Left colon (tissue), 2 donors: Measurements from ENCODE around the gene RUNX1. TPM values are rescaled to one million over a fixed set of nuclear protein-coding genes. Genes with fewer than 3 reads are reported as not detected.

Source experiments
- ATAC-seq: fragments of 200-7000 bp; cut with Tn5 transposase; one replicate; pipeline ENCODE4 v1.9.1; 2020; ENCODE audit warnings: mild to moderate bottlenecking, moderate library complexity
- DNase-seq, 2 donors: peaks; one replicate each; pipeline ENCODE4 v3.0.0-alpha.2; 2020
- intact Hi-C, 2 donors: fragments of 100-400 bp; cut with DNase I in 1 of 2; cut with micrococcal nuclease in 1 of 2; formaldehyde crosslinking; loops; one replicate each; pipeline versions ENCODE4 v1.11.2 to v1.14.0; 2022; cut with DNase I, micrococcal nuclease
- total RNA-seq, 2 donors: library from RNA; stranded (reverse); fragmentation: NEBNext Ultra II Directional; extraction: Animal tissue kit (Norgen Biotek cat#: 25700); gene quantifications; one replicate each; pipeline ENCODE4 v1.2.1, GENCODE V29; 2021
- donor health status: DM: no; HTN: no; CAD: no.
- donor health status: DM: yes; HTN: yes; CAD: no.

RUNX1 gene
- total RNA-seq, 2 donors from 2014 or later = 17.7 to 25.8 TPM

GRCh38 chr21:34942911-34943310, 106.2 kb downstream of the RUNX1 start:
- DNase-seq (no peak), ATAC-seq (no peak)
- intact Hi-C loops = no loop called here

- ATAC-seq (no peak), DNase-seq (no peak)
- intact Hi-C loops = no loop called here
These were observed 107.9 kb downstream of the RUNX1 start for GRCh38 chr21:34941162-34941561.

GRCh38 chr21:34939673-34940331, 109.3 kb downstream of the RUNX1 start:
- ATAC-seq (no peak), DNase-seq (no peak)
- intact Hi-C loops = no loop called here

- no peak for DNase-seq
- no peak for ATAC-seq
- intact Hi-C loops = no loop called here
These were observed 110.9 kb downstream of the RUNX1 start for GRCh38 chr21:34938089-34938764.

- DNase-seq = no peak
- intact Hi-C loops = no loop called here
- ATAC-seq = peak; percentile 42
These were observed 112.1 kb downstream of the RUNX1 start for GRCh38 chr21:34936883-34937563.

GRCh38 chr21:34936371-34936789, 112.7 kb downstream of the RUNX1 start:
- DNase-seq = no peak
- ATAC-seq = peak; percentile 23
- intact Hi-C loops = no loop called here

GRCh38 chr21:34935898-34936297, 113.2 kb downstream of the RUNX1 start:
- intact Hi-C loops = no loop called here
- ATAC-seq = no peak
- no peak for DNase-seq

GRCh38 chr21:34935452-34935851, 113.7 kb downstream of the RUNX1 start:
- DNase-seq (no peak), ATAC-seq (no peak)
- intact Hi-C loops = no loop called here

- ATAC-seq = no peak
- intact Hi-C loops = no loop called here
These were observed 114.8 kb downstream of the RUNX1 start for GRCh38 chr21:34934350-34934749.

GRCh38 chr21:34933609-34934335, 115.3 kb downstream of the RUNX1 start:
- peak; percentile 92 for ATAC-seq
- intact Hi-C loops = no loop called here
- DNase-seq = peak in 1 of 2 donors; percentile 19

More at GRCh38 chr21:34934350-34934749, 114.8 kb downstream of the RUNX1 start:
- DNase-seq = no peak

GRCh38 chr21:34932233-34932632, 116.9 kb downstream of the RUNX1 start:
- intact Hi-C loops = no loop called here
- no peak for DNase-seq
- ATAC-seq = no peak

- ATAC-seq = no peak
- intact Hi-C loops = no loop called here
These were observed 118.1 kb downstream of the RUNX1 start for GRCh38 chr21:34930971-34931370.

GRCh38 chr21:34928637-34929036, 120.5 kb downstream of the RUNX1 start:
- ATAC-seq (no peak), DNase-seq (no peak)
- intact Hi-C loops = no loop called here

More at GRCh38 chr21:34930971-34931370, 118.1 kb downstream of the RUNX1 start:
- DNase-seq = no peak

- intact Hi-C loops = no loop called here
- ATAC-seq (no peak), DNase-seq (no peak)
These were observed 121.1 kb downstream of the RUNX1 start for GRCh38 chr21:34927992-34928391.

GRCh38 chr21:34926803-34927467, 122.2 kb downstream of the RUNX1 start:
- DNase-seq (peak; percentile 26 to 50), ATAC-seq (peak; percentile 100)
- intact Hi-C loops = no loop called here

- ATAC-seq (no peak), DNase-seq (no peak)
- intact Hi-C loops = no loop called here
These were observed 123.5 kb downstream of the RUNX1 start for GRCh38 chr21:34925597-34925996.

GRCh38 chr21:34924771-34925419, 124.2 kb downstream of the RUNX1 start:
- DNase-seq = no peak
- ATAC-seq = no peak
- intact Hi-C loops = no loop called here

- no peak for ATAC-seq
- intact Hi-C loops = no loop called here
- no peak for DNase-seq
These were observed 124.9 kb downstream of the RUNX1 start for GRCh38 chr21:34924194-34924593.
